ENCODE measurements around the gene MBD3L5.

- TF ChIP-seq, protein P1, sequence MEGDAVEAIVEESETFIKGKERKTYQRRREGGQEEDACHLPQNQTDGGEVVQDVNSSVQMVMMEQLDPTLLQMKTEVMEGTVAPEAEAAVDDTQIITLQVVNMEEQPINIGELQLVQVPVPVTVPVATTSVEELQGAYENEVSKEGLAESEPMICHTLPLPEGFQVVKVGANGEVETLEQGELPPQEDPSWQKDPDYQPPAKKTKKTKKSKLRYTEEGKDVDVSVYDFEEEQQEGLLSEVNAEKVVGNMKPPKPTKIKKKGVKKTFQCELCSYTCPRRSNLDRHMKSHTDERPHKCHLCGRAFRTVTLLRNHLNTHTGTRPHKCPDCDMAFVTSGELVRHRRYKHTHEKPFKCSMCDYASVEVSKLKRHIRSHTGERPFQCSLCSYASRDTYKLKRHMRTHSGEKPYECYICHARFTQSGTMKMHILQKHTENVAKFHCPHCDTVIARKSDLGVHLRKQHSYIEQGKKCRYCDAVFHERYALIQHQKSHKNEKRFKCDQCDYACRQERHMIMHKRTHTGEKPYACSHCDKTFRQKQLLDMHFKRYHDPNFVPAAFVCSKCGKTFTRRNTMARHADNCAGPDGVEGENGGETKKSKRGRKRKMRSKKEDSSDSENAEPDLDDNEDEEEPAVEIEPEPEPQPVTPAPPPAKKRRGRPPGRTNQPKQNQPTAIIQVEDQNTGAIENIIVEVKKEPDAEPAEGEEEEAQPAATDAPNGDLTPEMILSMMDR (IDR thresholded peaks at IDR 0.05) = no peak
- TF ChIP-seq POLR2A (IDR thresholded peaks at IDR 0.05) = no peak
These were observed 45.8 kb downstream of the MBD3L5 start for GRCh38 chr19:7076151-7076550.

All from esophagus squamous epithelium (tissue), 4 donors.